ENCODE results near the gene SLFN12.
"Not testable (repeated sequence)": the region's sequence is repeated elsewhere in the genome, so short reads cannot be mapped to it uniquely, and the experiment has no call there.

Gene SLFN12

DNA sequence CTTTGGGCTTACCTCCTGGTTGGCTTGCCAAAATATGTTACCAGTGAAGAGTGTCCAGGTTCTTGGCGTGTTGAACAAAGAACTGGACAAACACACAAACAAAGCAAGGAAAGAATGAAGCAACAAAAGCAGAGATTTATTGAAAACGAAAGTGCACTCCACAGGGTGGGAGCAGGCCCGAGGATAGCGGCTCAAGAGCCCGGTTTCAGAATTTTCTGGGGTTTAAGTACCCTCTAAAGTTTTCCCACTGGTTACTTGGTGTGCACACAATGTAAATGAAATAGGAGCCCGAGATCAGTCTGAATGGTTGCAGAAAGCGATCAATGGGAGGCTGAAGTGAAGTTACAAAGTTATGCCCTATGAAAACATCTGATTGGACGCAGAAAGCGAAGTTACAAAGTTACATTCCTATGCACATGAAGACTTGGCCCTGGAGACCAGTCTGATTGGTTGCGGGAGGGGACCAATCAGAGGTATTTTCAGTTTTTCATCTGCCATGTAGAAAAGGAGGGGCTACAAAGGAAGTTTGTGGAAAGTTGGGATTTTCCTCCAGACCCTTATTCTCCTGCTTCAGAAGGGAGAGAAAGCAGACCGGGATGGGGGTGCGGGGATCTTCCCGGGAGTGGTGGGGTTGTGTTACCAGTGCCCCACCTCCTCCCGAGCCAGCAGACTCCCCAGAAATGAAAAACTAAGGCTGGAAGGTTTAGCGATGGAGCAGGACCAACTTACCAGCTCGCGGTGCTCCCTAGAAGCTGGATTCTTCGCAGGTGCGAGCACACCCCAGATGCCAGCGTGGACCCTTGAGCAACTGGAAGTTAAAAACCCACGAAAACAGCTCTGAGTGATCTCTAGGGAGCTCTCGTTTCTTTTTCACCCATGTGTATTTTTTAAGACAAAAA is at the start of gene SLFN12:
Gene SLFN12, minus strand, starts transcription at position 325 of the 899 bp plus-strand sequence. CDS start 9,472 bp downstream, outside the sequence.
- Histone ChIP-seq H3K4me3 (ENCODE audit: low read length) (peak within 1 kb of the TSS; percentile 79), H3K36me3 (ENCODE audit: insufficient read depth, low read depth, low read length) (no peaks in the 10 kb centered on the region), H3K9ac (ENCODE audit: low read depth, low read length) (peak within 1 kb of the TSS; percentile 91; the same call in 1 of the 2 replicates), H3K27ac (ENCODE audit: low read length) (peak within 1 kb of the TSS; percentile 68), H3K9me3 (ENCODE audit: insufficient read depth, low read depth, low read length) (no peaks in the 10 kb centered on the region; the same call in 1 of the 2 replicates), H3K27me3 (ENCODE audit: insufficient read depth, low read length) (peaks cover 26% of the 10 kb centered on the region; the same call in 1 of the 2 replicates), H3K4me1 (ENCODE audit: insufficient read depth, low read length) (peaks cover 48% of the 10 kb centered on the region; the same call in 1 of the 2 replicates)

DNA sequence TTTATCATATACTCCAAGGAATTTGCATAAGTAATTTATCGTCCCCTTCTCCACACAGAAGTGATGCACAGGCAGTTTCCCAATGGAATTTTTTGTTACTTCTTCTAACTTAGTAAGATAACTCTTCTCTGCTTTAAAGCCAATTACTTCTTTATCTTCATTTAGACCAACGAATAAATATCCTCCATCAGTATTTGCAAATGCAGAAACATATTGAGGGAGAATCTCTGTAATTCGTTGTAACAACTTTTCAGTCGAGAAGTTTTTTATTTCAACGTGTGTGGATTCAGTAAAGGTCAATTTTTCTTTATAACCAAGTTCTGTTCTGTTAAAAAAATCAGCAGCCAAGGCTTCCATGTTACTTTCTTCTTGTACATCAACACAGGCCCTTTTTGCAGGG is 47.0 kb upstream of the SLFN12 start:
- H3K36me3 ChIP-seq (ENCODE audit: insufficient read depth, low read depth, low read length) = no peaks in the 10 kb centered on the region
- no peak overlapping the region for H3K9ac ChIP-seq (ENCODE audit: low read depth, low read length)
- H3K9me3 ChIP-seq (ENCODE audit: insufficient read depth, low read depth, low read length) = no peaks in the 10 kb centered on the region
- peaks cover 55% of the 10 kb centered on the region for H3K27me3 ChIP-seq (ENCODE audit: insufficient read depth, low read length)
- no peaks in the 10 kb centered on the region for H3K4me1 ChIP-seq (ENCODE audit: insufficient read depth, low read length)
- H3K27ac ChIP-seq (ENCODE audit: low read length) = no peak overlapping the region
- H3K4me3 ChIP-seq (ENCODE audit: low read length) = no peak overlapping the region

GRCh38 chr17:35477248-35477647 is 44.9 kb upstream of the SLFN12 start:
- peaks cover 42% of the 10 kb centered on the region for H3K27me3 ChIP-seq (ENCODE audit: insufficient read depth, low read length)
- H3K9ac ChIP-seq (ENCODE audit: low read depth, low read length) = no peak overlapping the region
- no peak overlapping the region for H3K4me3 ChIP-seq (ENCODE audit: low read length)
- H3K27ac ChIP-seq (ENCODE audit: low read length) = no peak overlapping the region
- no peaks in the 10 kb centered on the region for H3K9me3 ChIP-seq (ENCODE audit: insufficient read depth, low read depth, low read length)
- H3K4me1 ChIP-seq (ENCODE audit: insufficient read depth, low read length) = no peaks in the 10 kb centered on the region
- no peaks in the 10 kb centered on the region for H3K36me3 ChIP-seq (ENCODE audit: insufficient read depth, low read depth, low read length)

DNA sequence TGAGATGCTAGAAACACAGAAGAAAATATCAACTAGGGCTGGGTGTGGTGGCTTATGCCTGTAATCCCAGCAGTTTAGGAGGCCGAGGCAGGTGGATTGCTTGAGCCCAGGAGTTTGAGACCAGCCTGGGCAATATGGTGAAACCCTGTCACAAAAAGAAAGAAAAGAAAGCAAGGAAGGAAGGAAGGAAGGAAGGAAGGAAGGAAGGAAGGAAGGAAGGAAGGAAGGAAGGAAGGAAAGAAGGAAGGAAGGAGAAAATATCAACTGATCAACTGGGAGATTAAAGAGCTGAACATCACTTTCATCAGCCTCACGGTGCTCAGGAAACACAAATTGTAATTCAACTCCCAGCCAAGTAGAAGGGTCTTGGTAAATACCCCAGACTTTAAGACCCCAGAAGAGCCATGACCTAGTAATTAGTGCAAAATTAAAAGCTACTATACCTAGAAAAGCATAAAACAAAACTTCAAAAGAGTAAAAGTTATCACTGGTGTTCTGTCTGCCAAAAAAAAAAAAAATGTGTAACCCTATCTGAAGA is 44.1 kb upstream of the SLFN12 start:
- Histone ChIP-seq H3K9ac (ENCODE audit: low read depth, low read length) (no peak overlapping the region), H3K4me3 (ENCODE audit: low read length) (no peak overlapping the region), H3K36me3 (ENCODE audit: insufficient read depth, low read depth, low read length) (no peaks in the 10 kb centered on the region), H3K27ac (ENCODE audit: low read length) (no peak overlapping the region), H3K4me1 (ENCODE audit: insufficient read depth, low read length) (no peaks in the 10 kb centered on the region), H3K27me3 (ENCODE audit: insufficient read depth, low read length) (peaks cover 42% of the 10 kb centered on the region), H3K9me3 (ENCODE audit: insufficient read depth, low read depth, low read length) (no peaks in the 10 kb centered on the region)

GRCh38 chr17:35468475-35468874 is 36.2 kb upstream of the SLFN12 start:
- Histone ChIP-seq H3K4me1 (ENCODE audit: insufficient read depth, low read length) (no peaks in the 10 kb centered on the region), H3K36me3 (ENCODE audit: insufficient read depth, low read depth, low read length) (no peaks in the 10 kb centered on the region), H3K27ac (ENCODE audit: low read length) (no peak overlapping the region), H3K4me3 (ENCODE audit: low read length) (no peak overlapping the region), H3K9me3 (ENCODE audit: insufficient read depth, low read depth, low read length) (no peaks in the 10 kb centered on the region), H3K9ac (ENCODE audit: low read depth, low read length) (no peak overlapping the region), H3K27me3 (ENCODE audit: insufficient read depth, low read length) (peaks cover 6% of the 10 kb centered on the region; the same call in 1 of the 2 replicates)

DNA sequence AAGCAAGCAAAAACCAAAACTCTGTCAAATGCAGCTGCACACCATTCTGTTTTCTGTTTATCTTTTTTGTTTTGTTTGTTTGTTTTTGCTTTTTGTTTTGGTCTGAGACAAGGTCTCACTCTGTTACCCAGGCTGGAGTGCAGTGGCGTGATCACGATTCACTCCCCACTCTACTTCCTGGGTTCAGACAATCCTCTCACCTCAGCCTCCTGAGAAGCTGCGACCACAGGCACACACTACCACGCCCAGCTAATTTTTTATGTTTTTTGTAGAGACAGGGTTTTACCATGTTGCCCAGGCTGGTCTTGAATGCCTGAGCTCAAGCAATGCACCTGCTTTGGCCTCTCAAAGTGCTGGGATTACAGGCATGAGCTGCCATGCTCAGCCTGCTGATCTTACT is 35.5 kb upstream of the SLFN12 start:
- H3K27me3 ChIP-seq (ENCODE audit: insufficient read depth, low read length) = peaks cover 12% of the 10 kb centered on the region; the same call in 1 of the 2 replicates
- H3K36me3 ChIP-seq (ENCODE audit: insufficient read depth, low read depth, low read length) = no peaks in the 10 kb centered on the region

GRCh38 chr17:35460354-35460851 is 28.1 kb upstream of the SLFN12 start:
- no peaks in the 10 kb centered on the region for H3K9me3 ChIP-seq (ENCODE audit: insufficient read depth, low read depth, low read length)
- H3K36me3 ChIP-seq (ENCODE audit: insufficient read depth, low read depth, low read length) = no peaks in the 10 kb centered on the region
- peak overlapping the region; percentile 59 for H3K4me3 ChIP-seq (ENCODE audit: low read length)
- H3K27me3 ChIP-seq (ENCODE audit: insufficient read depth, low read length) = peaks cover 51% of the 10 kb centered on the region
- no peak overlapping the region for H3K27ac ChIP-seq (ENCODE audit: low read length)
- H3K4me1 ChIP-seq (ENCODE audit: insufficient read depth, low read length) = 0 out of 2 replicates have a peak, but pooled peaks cover 4% of the 10 kb centered on the region
- H3K9ac ChIP-seq (ENCODE audit: low read depth, low read length) = peak overlapping the region; percentile 47; the same call in 1 of the 2 replicates

More for the DNA sequence above, 35.5 kb upstream of the SLFN12 start:
- Histone ChIP-seq H3K9ac (ENCODE audit: low read depth, low read length) (no peak overlapping the region), H3K4me3 (ENCODE audit: low read length) (no peak overlapping the region), H3K9me3 (ENCODE audit: insufficient read depth, low read depth, low read length) (no peaks in the 10 kb centered on the region), H3K27ac (ENCODE audit: low read length) (no peak overlapping the region), H3K4me1 (ENCODE audit: insufficient read depth, low read length) (no peaks in the 10 kb centered on the region)

- H3K27me3 ChIP-seq (ENCODE audit: insufficient read depth, low read length) = peaks cover 38% of the 10 kb centered on the region; the same call in 1 of the 2 replicates
Measured at GRCh38 chr17:35454035-35454434, 21.7 kb upstream of the SLFN12 start.

DNA sequence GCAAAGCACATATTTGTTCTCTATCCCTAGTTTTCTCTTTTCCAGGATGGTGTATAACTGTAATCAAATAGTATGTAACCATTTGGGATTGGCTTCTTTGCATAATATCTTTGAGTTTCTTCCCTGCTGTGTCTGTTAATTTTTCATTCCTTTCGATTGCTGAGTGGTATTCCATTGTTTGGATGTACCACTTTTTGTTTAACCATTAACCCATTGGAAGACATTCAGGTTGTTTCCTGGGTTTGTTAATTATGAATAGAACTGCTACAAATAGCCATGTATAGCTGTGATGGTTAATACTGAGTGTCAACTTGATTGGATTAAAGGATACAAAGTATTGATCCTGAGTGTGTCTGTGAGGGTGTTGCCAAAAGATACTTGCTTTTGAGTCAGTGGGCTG is 20.9 kb upstream of the SLFN12 start:
- peaks cover 32% of the 10 kb centered on the region; the same call in 1 of the 2 replicates for H3K27me3 ChIP-seq (ENCODE audit: insufficient read depth, low read length)
- no peaks in the 10 kb centered on the region for H3K36me3 ChIP-seq (ENCODE audit: insufficient read depth, low read depth, low read length)
- H3K9ac ChIP-seq (ENCODE audit: low read depth, low read length) = no peak overlapping the region
- H3K27ac ChIP-seq (ENCODE audit: low read length) = no peak overlapping the region
- H3K9me3 ChIP-seq (ENCODE audit: insufficient read depth, low read depth, low read length) = no peaks in the 10 kb centered on the region
- H3K4me3 ChIP-seq (ENCODE audit: low read length) = no peak overlapping the region
- no peaks in the 10 kb centered on the region for H3K4me1 ChIP-seq (ENCODE audit: insufficient read depth, low read length)

More at GRCh38 chr17:35454035-35454434, 21.7 kb upstream of the SLFN12 start:
- H3K4me3 ChIP-seq (ENCODE audit: low read length); H3K9me3 ChIP-seq (ENCODE audit: insufficient read depth, low read depth, low read length); H3K36me3 ChIP-seq (ENCODE audit: insufficient read depth, low read depth, low read length); H3K4me1 ChIP-seq (ENCODE audit: insufficient read depth, low read length); H3K27ac ChIP-seq (ENCODE audit: low read length); H3K9ac ChIP-seq (ENCODE audit: low read depth, low read length): not testable (repeated sequence)

- no peak overlapping the region for H3K27ac ChIP-seq (ENCODE audit: low read length)
- peaks cover 22% of the 10 kb centered on the region; the same call in 1 of the 2 replicates for H3K4me1 ChIP-seq (ENCODE audit: insufficient read depth, low read length)
- peak overlapping the region; percentile 71; the same call in 1 of the 2 replicates for H3K4me3 ChIP-seq (ENCODE audit: low read length)
- H3K27me3 ChIP-seq (ENCODE audit: insufficient read depth, low read length) = peaks cover 29% of the 10 kb centered on the region; the same call in 1 of the 2 replicates
- no peaks in the 10 kb centered on the region for H3K9me3 ChIP-seq (ENCODE audit: insufficient read depth, low read depth, low read length)
- H3K9ac ChIP-seq (ENCODE audit: low read depth, low read length) = peak overlapping the region; percentile 80; the same call in 1 of the 2 replicates
- H3K36me3 ChIP-seq (ENCODE audit: insufficient read depth, low read depth, low read length) = peaks cover 6% of the 10 kb centered on the region; the same call in 1 of the 2 replicates
Measured at GRCh38 chr17:35449371-35449931, 17.2 kb upstream of the SLFN12 start.

- Histone ChIP-seq H3K36me3 (ENCODE audit: insufficient read depth, low read depth, low read length) (peaks cover 11% of the 10 kb centered on the region; the same call in 1 of the 2 replicates), H3K27me3 (ENCODE audit: insufficient read depth, low read length) (peaks cover 29% of the 10 kb centered on the region; the same call in 1 of the 2 replicates), H3K4me3 (ENCODE audit: low read length) (peak overlapping the region; percentile 71; the same call in 1 of the 2 replicates), H3K9me3 (ENCODE audit: insufficient read depth, low read depth, low read length) (no peaks in the 10 kb centered on the region), H3K27ac (ENCODE audit: low read length) (no peak overlapping the region), H3K4me1 (ENCODE audit: insufficient read depth, low read length) (peaks cover 22% of the 10 kb centered on the region; the same call in 1 of the 2 replicates), H3K9ac (ENCODE audit: low read depth, low read length) (peak overlapping the region; percentile 80; the same call in 1 of the 2 replicates)
Measured at GRCh38 chr17:35448899-35449227, 16.6 kb upstream of the SLFN12 start.
